Ectodermal cell (in vitro differentiated cells): ENCODE measurements around the gene SKA3.
"Not testable (repeated sequence)": the region's sequence is repeated elsewhere in the genome, so short reads cannot be mapped to it uniquely, and the experiment has no call there.

ENCODE experiments used
- H3K27ac ChIP-seq: 2 replicates; pipeline ENCODE4 v1.7.0; 2013; ENCODE audit warnings: mild to moderate bottlenecking, low read depth, low read length; ENCODE audit not compliant: insufficient read depth, poor library complexity, severe bottlenecking
- H3K27me3 ChIP-seq: 2 replicates; pipeline ENCODE4 v1.7.0; 2013; ENCODE audit warnings: mild to moderate bottlenecking, low read length; ENCODE audit not compliant: insufficient read depth, control insufficient read depth, poor library complexity, severe bottlenecking
- H3K36me3 ChIP-seq: one replicate; pipeline ENCODE4 v1.7.0; 2013; ENCODE audit warnings: low read length; ENCODE audit not compliant: control insufficient read depth, insufficient read depth
- H3K4me1 ChIP-seq: one replicate; pipeline ENCODE4 v1.7.0; 2013; ENCODE audit warnings: low read length; ENCODE audit not compliant: control insufficient read depth, insufficient read depth
- H3K4me3 ChIP-seq: 2 replicates; pipeline ENCODE4 v1.7.0; 2013; ENCODE audit warnings: low read depth, low read length, control low read depth; ENCODE audit not compliant: insufficient read depth
- H3K9me3 ChIP-seq: 2 replicates; pipeline ENCODE4 v1.7.0; 2013; ENCODE audit warnings: mild to moderate bottlenecking, low read length, moderate library complexity; ENCODE audit not compliant: control insufficient read depth
- WGBS, 2 experiments: methylation state at CpG; one replicate each; pipeline ENCODE4 v1.1.7; 2013; ENCODE audit warnings: missing lambda C conversion rate in 2 of 2; 5-methylcytosine and 5-hydroxymethylcytosine counted together

Gene SKA3

GRCh38 chr13:21138561-21138960 is 37.8 kb downstream of the SKA3 start:
- WGBS, 2 experiments, result 96 to 100% methylated on average over 1 of the region's 1 CpG
- H3K9me3 ChIP-seq, result no peaks in the 10 kb centered on the region
- H3K4me3 ChIP-seq, result no peak overlapping the region
- peaks cover 7% of the 10 kb centered on the region for H3K36me3 ChIP-seq
- H3K27me3 ChIP-seq, result no peaks in the 10 kb centered on the region
- H3K4me1 ChIP-seq, result no peaks in the 10 kb centered on the region
- H3K27ac ChIP-seq, result no peak overlapping the region

- no peaks in the 10 kb centered on the region for H3K9me3 ChIP-seq
- H3K36me3 ChIP-seq, result peaks cover 2% of the 10 kb centered on the region
- H3K27me3 ChIP-seq, result no peaks in the 10 kb centered on the region
- H3K27ac ChIP-seq, result no peak overlapping the region
- H3K4me3 ChIP-seq, result no peak overlapping the region
- H3K4me1 ChIP-seq, result no peaks in the 10 kb centered on the region
- 88 to 91% methylated on average over 5 of the region's 5 CpGs for WGBS, 2 experiments
Measured at GRCh38 chr13:21137696-21138095, 38.7 kb downstream of the SKA3 start.

GRCh38 chr13:21135833-21136232 is 40.5 kb downstream of the SKA3 start:
- H3K36me3 ChIP-seq, H3K4me1 ChIP-seq, H3K4me3 ChIP-seq, H3K27ac ChIP-seq, H3K9me3 ChIP-seq, H3K27me3 ChIP-seq: not testable (repeated sequence)
- WGBS, 2 experiments, result 92 to 99% methylated on average over 6 of the region's 6 CpGs

- no peaks in the 10 kb centered on the region for H3K36me3 ChIP-seq
- H3K9me3 ChIP-seq, result no peaks in the 10 kb centered on the region
- no peak overlapping the region for H3K4me3 ChIP-seq
- WGBS, 2 experiments, result 81% methylated on average over 4 to 5 of the region's 5 CpGs
- H3K4me1 ChIP-seq, result no peaks in the 10 kb centered on the region
- H3K27me3 ChIP-seq, result no peaks in the 10 kb centered on the region
- no peak overlapping the region for H3K27ac ChIP-seq
Measured at GRCh38 chr13:21134475-21134874, 41.9 kb downstream of the SKA3 start.

GRCh38 chr13:21133077-21133476 is 43.3 kb downstream of the SKA3 start:
- Histone ChIP-seq H3K4me1 (no peaks in the 10 kb centered on the region), H3K27me3 (no peaks in the 10 kb centered on the region), H3K9me3 (no peaks in the 10 kb centered on the region), H3K4me3 (no peak overlapping the region), H3K36me3 (no peaks in the 10 kb centered on the region), H3K27ac (no peak overlapping the region)
- WGBS, 2 experiments, result 93 to 95% methylated on average over 3 of the region's 3 CpGs

- H3K9me3 ChIP-seq, result no peaks in the 10 kb centered on the region
- WGBS, 2 experiments, result 37 to 60% methylated on average over 2 of the region's 2 CpGs
- H3K36me3 ChIP-seq, result no peaks in the 10 kb centered on the region
Measured at GRCh38 chr13:21130116-21130515, 46.2 kb downstream of the SKA3 start.

GRCh38 chr13:21124852-21125251 is 51.5 kb downstream of the SKA3 start:
- Histone ChIP-seq H3K4me3 (no peak overlapping the region), H3K27me3 (no peaks in the 10 kb centered on the region), H3K4me1 (no peaks in the 10 kb centered on the region), H3K27ac (peak overlapping the region; percentile 30), H3K9me3 (no peaks in the 10 kb centered on the region), H3K36me3 (no peaks in the 10 kb centered on the region)
- WGBS, 2 experiments, result 58 to 65% methylated on average over 7 of the region's 7 CpGs

More at GRCh38 chr13:21130116-21130515, 46.2 kb downstream of the SKA3 start:
- Histone ChIP-seq H3K4me3 (no peak overlapping the region), H3K4me1 (no peaks in the 10 kb centered on the region), H3K27me3 (no peaks in the 10 kb centered on the region), H3K27ac (peak overlapping the region; percentile 41)

GRCh38 chr13:21123956-21124355 is 52.4 kb downstream of the SKA3 start:
- WGBS, 2 experiments, result 56 to 57% methylated on average over 8 of the region's 8 CpGs
- H3K36me3 ChIP-seq, result no peaks in the 10 kb centered on the region
- no peak overlapping the region for H3K27ac ChIP-seq
- H3K9me3 ChIP-seq, result no peaks in the 10 kb centered on the region
- H3K4me1 ChIP-seq, result no peaks in the 10 kb centered on the region
- H3K27me3 ChIP-seq, result no peaks in the 10 kb centered on the region
- no peak overlapping the region for H3K4me3 ChIP-seq

- Histone ChIP-seq H3K36me3 (no peaks in the 10 kb centered on the region), H3K4me3 (no peak overlapping the region)
- WGBS, 2 experiments, result 89 to 91% methylated on average over 9 of the region's 9 CpGs
Measured at GRCh38 chr13:21121616-21122015, 54.7 kb downstream of the SKA3 start.

GRCh38 chr13:21120191-21120590 is 56.2 kb downstream of the SKA3 start:
- 94 to 97% methylated on average over 6 of the region's 6 CpGs for WGBS, 2 experiments

More at GRCh38 chr13:21121616-21122015, 54.7 kb downstream of the SKA3 start:
- no peaks in the 10 kb centered on the region for H3K27me3 ChIP-seq
- no peaks in the 10 kb centered on the region for H3K4me1 ChIP-seq
- H3K27ac ChIP-seq, result no peak overlapping the region
- no peaks in the 10 kb centered on the region for H3K9me3 ChIP-seq

GRCh38 chr13:21119526-21119925 is 56.8 kb downstream of the SKA3 start:
- Histone ChIP-seq H3K9me3 (no peaks in the 10 kb centered on the region), H3K27ac (no peak overlapping the region), H3K4me1 (no peaks in the 10 kb centered on the region), H3K36me3 (no peaks in the 10 kb centered on the region), H3K27me3 (no peaks in the 10 kb centered on the region), H3K4me3 (no peak overlapping the region)
- WGBS, 2 experiments, result 81 to 89% methylated on average over 1 of the region's 2 CpGs

More at GRCh38 chr13:21120191-21120590, 56.2 kb downstream of the SKA3 start:
- no peaks in the 10 kb centered on the region for H3K4me1 ChIP-seq
- H3K36me3 ChIP-seq, result no peaks in the 10 kb centered on the region
- no peaks in the 10 kb centered on the region for H3K9me3 ChIP-seq
- H3K27ac ChIP-seq, result no peak overlapping the region
- H3K27me3 ChIP-seq, result no peaks in the 10 kb centered on the region
- H3K4me3 ChIP-seq, result no peak overlapping the region
